Effector memory CD8-positive, alpha-beta T cell (primary cell): ENCODE data around the gene PTBP2.

ENCODE experiments used
- ATAC-seq: fragments of 150-1000 bp; cut with Tn5 transposase; replicated peaks from 2 replicates; pipeline ENCODE4 v1.10.0; 2021; ENCODE audit warnings: mild to moderate bottlenecking, moderate library complexity
- DNase-seq, 3 experiments: peaks; one replicate each; pipeline ENCODE4 v3.0.0; 2021
- H3K27ac Mint-ChIP-seq, 2 donors: one replicate each; pipeline ENCODE4 v1.8.0; 2022; ENCODE audit warnings: mild to moderate bottlenecking in 2 of 2, mixed read lengths in 2 of 2, moderate library complexity in 2 of 2
- H3K27me3 Mint-ChIP-seq, 2 donors: one replicate each; pipeline ENCODE4 v1.8.0; 2022; ENCODE audit warnings: mixed read lengths in 2 of 2
- H3K36me3 Mint-ChIP-seq: one replicate; pipeline ENCODE4 v1.8.0; 2022; ENCODE audit warnings: mild to moderate bottlenecking, moderate library complexity, mixed read lengths; ENCODE audit not compliant: insufficient read depth
- H3K4me1 Mint-ChIP-seq, 2 donors: one replicate each; pipeline ENCODE4 v1.8.0; 2022; ENCODE audit warnings: low read depth in 2 of 2, mixed read lengths in 2 of 2
- H3K4me3 Mint-ChIP-seq, 2 donors: one replicate each; pipeline ENCODE4 v1.8.0; 2022; ENCODE audit warnings: mild to moderate bottlenecking in 2 of 2, mixed read lengths in 2 of 2, moderate library complexity in 2 of 2
- H3K9me3 Mint-ChIP-seq, 2 donors: one replicate each; pipeline ENCODE4 v1.8.0; 2022; ENCODE audit warnings: mixed read lengths in 2 of 2

The PTBP2 gene

GRCh38 chr1:96845464-96845863 is 123.9 kb downstream of the PTBP2 start:
- peak; percentile 49 for ATAC-seq
- H3K36me3 Mint-ChIP-seq, result no peaks in the 10 kb centered on the region
- no peaks in the 10 kb centered on the region for H3K9me3 Mint-ChIP-seq
- H3K4me3 Mint-ChIP-seq, result no peak overlapping the region
- no peak for DNase-seq
- H3K4me1 Mint-ChIP-seq, result no peaks in the 10 kb centered on the region
- no peak overlapping the region for H3K27ac Mint-ChIP-seq
- peaks cover 3 to 19% of the 10 kb centered on the region in 2 donors for H3K27me3 Mint-ChIP-seq

GRCh38 chr1:96861836-96862235 is 140.3 kb downstream of the PTBP2 start:
- H3K4me1 Mint-ChIP-seq, result no peaks in the 10 kb centered on the region
- H3K36me3 Mint-ChIP-seq, result no peaks in the 10 kb centered on the region
- H3K27ac Mint-ChIP-seq, result no peak overlapping the region
- ATAC-seq, result no peak
- H3K9me3 Mint-ChIP-seq, result no peaks in the 10 kb centered on the region
- no peak overlapping the region for H3K4me3 Mint-ChIP-seq
- H3K27me3 Mint-ChIP-seq, result peaks cover 17 to 18% of the 10 kb centered on the region in 2 donors
- no peak for DNase-seq

- ATAC-seq (no peak), DNase-seq (no peak)
- Mint-ChIP-seq H3K4me1 (no peaks in the 10 kb centered on the region), H3K9me3 (no peaks in the 10 kb centered on the region), H3K27ac (no peak overlapping the region), H3K36me3 (no peaks in the 10 kb centered on the region), H3K4me3 (no peak overlapping the region), H3K27me3 (peaks cover 17 to 18% of the 10 kb centered on the region in 2 donors)
Observed at GRCh38 chr1:96863449-96863848, 141.9 kb downstream of the PTBP2 start.
